ENCODE data around the gene PTPRG.

Gene PTPRG

DNA sequence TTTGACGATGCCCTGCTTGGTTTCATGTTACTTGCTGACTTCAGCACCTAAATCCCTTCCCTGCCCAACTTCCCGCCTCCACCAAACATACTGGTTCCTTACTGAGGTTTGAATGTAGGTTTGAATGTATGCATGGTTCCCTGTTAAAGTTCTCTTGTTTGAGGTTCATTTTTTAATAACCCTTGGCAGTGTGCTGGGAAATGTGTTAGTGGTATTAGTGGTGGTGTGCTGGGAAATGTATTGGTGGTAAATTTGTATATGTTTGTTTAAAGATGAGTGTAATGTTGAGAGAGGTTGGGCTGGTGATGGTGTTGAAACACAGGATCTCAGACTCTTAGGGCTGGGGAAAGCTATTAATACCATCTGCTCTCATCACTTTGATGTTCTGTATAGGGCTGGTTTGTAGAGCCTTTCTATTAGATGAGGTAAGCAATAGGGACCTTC is 392.7 kb downstream of the PTPRG start:
- H3K4me3 ChIP-seq (ENCODE audit: low read length), result no peak overlapping the region
- TF ChIP-seq ZNF274 (IDR thresholded peaks at IDR 0.05; ENCODE audit: low read depth, low read length), result no peak

DNA sequence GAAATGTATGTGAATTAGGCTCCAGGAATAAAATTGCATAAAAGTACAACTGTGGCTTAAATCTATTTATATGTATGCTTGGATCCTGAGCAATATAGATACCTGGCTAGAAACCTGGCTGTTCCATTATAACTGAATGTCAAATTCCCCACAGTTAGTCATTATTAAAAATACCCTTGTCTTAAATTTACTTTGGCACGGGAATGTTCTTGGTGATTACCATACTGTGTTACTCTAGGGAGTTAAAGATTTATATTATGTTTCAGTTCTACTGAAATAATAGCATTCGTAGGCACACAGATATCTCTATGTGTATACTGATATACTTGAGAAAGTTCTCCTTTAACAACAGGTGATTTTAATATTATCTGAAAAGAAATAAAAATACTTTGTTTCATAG is 394.1 kb downstream of the PTPRG start:
- TF ChIP-seq ZNF274 (IDR thresholded peaks at IDR 0.05; ENCODE audit: low read depth, low read length), result no peak
- no peak overlapping the region for H3K4me3 ChIP-seq (ENCODE audit: low read length)

DNA sequence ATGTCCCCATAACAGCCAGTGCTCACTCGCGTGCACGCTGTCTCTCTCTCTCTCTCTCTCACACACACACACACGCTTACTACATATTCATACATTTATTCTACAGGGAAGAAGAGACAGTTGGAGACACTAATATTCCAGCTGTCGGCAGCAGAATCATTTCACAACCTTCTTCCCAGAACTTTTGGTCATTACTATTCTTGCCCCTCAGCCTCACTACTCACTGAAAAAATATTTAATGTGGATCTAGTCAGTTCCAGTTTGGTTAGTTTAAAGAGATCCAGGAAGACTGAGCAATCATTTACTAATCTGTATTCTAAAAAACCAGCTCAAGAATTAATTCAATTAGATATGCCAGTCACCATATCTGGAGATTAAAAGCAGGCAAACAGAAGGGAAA is 394.9 kb downstream of the PTPRG start:
- H3K4me3 ChIP-seq (ENCODE audit: low read length), result no peak overlapping the region
- TF ChIP-seq ZNF274 (IDR thresholded peaks at IDR 0.05; ENCODE audit: low read depth, low read length), result no peak

DNA sequence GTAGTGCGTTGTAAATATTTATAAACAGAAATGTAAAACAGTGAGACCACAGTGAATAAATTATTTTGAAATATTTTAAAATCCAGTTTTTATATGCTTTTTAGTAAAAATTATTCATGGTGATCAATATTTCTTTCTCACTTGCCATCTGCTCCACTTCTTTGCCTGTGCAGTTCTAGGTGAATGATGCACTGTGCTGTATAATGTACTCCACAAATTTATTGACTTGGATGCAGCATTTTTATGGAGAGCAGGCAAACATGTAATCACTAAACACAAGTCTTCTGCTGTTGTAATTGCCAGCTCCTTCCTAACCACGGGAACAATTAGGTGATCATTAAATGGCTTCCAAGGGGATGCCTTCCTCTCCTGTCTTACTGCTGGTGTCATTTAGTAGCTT is 395.9 kb downstream of the PTPRG start:
- TF ChIP-seq ZNF274 (IDR thresholded peaks at IDR 0.05; ENCODE audit: low read depth, low read length), result no peak

GRCh38 chr3:61960976-61961375 is 399.6 kb downstream of the PTPRG start:
- no peak overlapping the region for H3K4me3 ChIP-seq (ENCODE audit: low read length)
- no peak for TF ChIP-seq ZNF274 (IDR thresholded peaks at IDR 0.05; ENCODE audit: low read depth, low read length)

More for the DNA sequence above, 395.9 kb downstream of the PTPRG start:
- H3K4me3 ChIP-seq (ENCODE audit: low read length), result no peak overlapping the region

DNA sequence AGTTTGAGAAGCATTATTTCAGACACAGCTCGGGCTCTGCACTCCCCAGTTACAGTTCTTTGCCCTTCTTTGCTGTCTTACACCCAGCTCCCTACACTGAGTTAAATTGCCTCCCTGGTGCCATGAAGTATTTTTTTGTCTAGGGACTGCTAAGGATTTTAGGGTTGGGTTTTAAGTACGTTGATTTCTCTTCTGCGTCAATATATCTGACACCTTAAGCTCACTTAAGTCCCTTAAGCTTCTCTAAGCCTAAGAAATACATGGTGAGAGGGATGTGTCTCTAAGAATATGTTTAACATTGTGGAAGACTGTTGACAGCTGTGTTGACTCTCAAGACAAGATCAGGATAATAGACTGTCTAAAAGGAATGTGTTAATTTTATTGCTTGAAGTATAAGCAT is 400.5 kb downstream of the PTPRG start:
- no peak overlapping the region for H3K4me3 ChIP-seq (ENCODE audit: low read length)
- TF ChIP-seq ZNF274 (IDR thresholded peaks at IDR 0.05; ENCODE audit: low read depth, low read length), result no peak

GRCh38 chr3:61964566-61964965 is 403.2 kb downstream of the PTPRG start:
- no peak for TF ChIP-seq ZNF274 (IDR thresholded peaks at IDR 0.05; ENCODE audit: low read depth, low read length)

GRCh38 chr3:61965770-61966131 is 404.4 kb downstream of the PTPRG start:
- H3K4me3 ChIP-seq (ENCODE audit: low read length), result no peak overlapping the region
- no peak for TF ChIP-seq ZNF274 (IDR thresholded peaks at IDR 0.05; ENCODE audit: low read depth, low read length)

More at GRCh38 chr3:61964566-61964965, 403.2 kb downstream of the PTPRG start:
- H3K4me3 ChIP-seq (ENCODE audit: low read length), result no peak overlapping the region

DNA sequence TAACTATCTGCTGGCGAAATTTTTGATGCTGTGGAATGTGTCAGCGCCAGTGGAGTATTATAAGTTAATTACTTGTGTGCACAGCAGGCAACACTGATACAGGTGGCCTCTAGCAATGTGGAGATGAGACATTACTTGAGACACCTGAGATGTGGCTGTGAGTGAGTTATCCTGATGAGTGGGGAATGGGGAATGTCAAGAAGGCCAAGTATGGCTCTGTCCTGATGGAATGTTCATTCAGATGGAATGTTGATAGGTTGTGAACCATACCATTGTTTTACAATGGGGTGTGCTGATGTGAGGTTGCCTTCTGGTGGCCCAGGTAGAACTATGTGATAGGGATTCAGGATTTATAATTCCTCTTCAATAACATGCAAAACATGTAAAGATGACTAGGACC is 404.8 kb downstream of the PTPRG start:
- no peak for TF ChIP-seq ZNF274 (IDR thresholded peaks at IDR 0.05; ENCODE audit: low read depth, low read length)
- H3K4me3 ChIP-seq (ENCODE audit: low read length), result no peak overlapping the region

GRCh38 chr3:61967019-61967418 is 405.6 kb downstream of the PTPRG start:
- TF ChIP-seq ZNF274 (IDR thresholded peaks at IDR 0.05; ENCODE audit: low read depth, low read length), result no peak
- H3K4me3 ChIP-seq (ENCODE audit: low read length), result no peak overlapping the region

GRCh38 chr3:61967937-61968336 is 406.6 kb downstream of the PTPRG start:
- no peak overlapping the region for H3K4me3 ChIP-seq (ENCODE audit: low read length)
- TF ChIP-seq ZNF274 (IDR thresholded peaks at IDR 0.05; ENCODE audit: low read depth, low read length), result no peak

DNA sequence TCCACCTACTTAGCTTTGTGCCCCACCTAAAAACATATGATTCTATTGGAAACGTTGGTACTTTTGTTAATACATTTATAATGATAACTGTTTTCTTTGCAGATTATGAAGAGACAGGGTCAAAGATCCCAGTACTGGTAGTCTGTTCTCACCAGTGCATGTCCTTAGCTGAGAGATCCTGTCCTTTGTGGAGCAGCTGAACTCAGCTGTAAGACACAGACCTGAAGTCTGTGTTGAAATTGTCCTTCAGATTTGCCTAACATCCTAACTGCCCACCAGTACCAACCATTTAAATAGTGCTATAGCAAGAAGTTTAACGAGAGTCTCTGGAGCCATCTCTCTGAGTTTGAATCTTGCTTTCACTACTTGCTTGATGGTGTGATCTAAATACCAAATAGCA is 413.3 kb downstream of the PTPRG start:
- TF ChIP-seq ZNF274 (IDR thresholded peaks at IDR 0.05; ENCODE audit: low read depth, low read length), result no peak

GRCh38 chr3:61975199-61975598 is 413.8 kb downstream of the PTPRG start:
- TF ChIP-seq ZNF274 (IDR thresholded peaks at IDR 0.05; ENCODE audit: low read depth, low read length), result no peak
- H3K4me3 ChIP-seq (ENCODE audit: low read length), result no peak overlapping the region

More for the DNA sequence above, 413.3 kb downstream of the PTPRG start:
- no peak overlapping the region for H3K4me3 ChIP-seq (ENCODE audit: low read length)

DNA sequence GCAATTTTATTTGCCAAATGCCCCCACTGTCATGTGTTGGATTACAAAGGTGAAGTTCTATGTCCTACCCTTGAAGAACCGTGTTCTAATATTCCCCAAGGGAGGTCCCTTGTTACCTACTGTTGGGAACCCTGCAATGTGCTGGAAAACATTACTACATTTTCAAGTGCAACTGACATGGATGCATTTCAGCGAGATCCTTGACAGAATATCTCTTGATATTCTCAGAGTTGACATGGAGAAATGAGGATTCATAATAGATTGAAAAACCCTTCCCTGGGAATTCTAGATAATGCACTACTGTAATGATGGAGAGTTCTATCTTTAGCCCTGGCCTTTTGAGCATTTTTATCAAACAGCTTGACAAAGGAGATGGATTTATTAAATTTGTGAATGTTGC is 414.6 kb downstream of the PTPRG start:
- H3K4me3 ChIP-seq (ENCODE audit: low read length), result no peak overlapping the region
- no peak for TF ChIP-seq ZNF274 (IDR thresholded peaks at IDR 0.05; ENCODE audit: low read depth, low read length)

DNA sequence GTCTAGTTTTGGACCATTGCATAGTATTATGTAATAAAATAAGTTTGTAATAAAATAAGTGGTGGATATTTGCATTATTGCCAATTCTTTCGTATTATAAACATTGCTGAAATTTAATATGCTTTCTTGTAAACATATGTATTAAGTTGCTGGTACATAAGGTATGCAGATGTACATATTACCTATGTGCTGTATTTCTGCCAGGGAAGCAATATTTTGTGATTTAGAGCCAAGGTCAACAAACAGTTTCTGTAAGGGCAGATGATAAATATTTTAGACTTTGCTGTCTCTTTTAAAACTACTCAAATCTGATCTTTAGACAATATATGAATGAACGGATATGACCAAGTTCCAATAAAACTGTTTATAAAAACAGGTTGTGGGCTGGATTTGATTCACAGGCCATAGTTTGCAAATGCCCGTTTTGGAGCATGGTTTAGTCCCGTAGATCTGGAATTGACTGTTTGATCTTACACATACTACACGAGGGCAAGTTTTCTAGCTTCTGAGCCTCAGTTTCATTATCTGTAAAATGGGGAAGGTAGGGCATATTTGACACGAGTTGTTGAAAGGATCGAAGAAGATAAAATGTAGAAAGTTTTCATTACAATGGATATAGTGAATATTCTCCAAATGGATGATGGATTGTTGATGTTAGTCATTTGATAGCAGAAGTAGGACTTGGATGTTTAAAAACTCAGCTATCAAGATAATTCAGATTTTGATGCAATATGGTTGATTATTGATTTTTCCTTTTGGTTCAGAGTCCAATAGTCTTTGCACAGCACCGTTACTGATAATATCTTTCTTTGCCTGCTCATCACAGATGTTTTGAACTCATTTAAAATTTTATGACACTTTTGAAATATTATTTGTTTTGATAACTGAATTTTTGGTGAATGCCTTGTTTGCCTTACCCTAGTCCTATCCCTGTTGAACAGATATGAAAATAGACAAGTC is 417.4 kb downstream of the PTPRG start:
- TF ChIP-seq ZNF274 (IDR thresholded peaks at IDR 0.05; ENCODE audit: low read depth, low read length), result no peak
- no peak overlapping the region for H3K4me3 ChIP-seq (ENCODE audit: low read length)
